SK-N-SH treated with all-trans-retinoic acid at 6 μM for 48 hours (cell line): Measurements from ENCODE around the gene MARCKSL1.

Experiments used
- BACH2 ChIP-seq: fragments of 250-450 bp; sonication (Bioruptor Pico); IDR thresholded peaks from 2 replicates; pipeline ENCODE4 v1.9.0; 2021; ENCODE audit warnings: mild to moderate bottlenecking, borderline replicate concordance
- GLIS3 ChIP-seq: fragments of 250-450 bp; sonication (Bioruptor Pico); IDR thresholded peaks from 2 replicates; pipeline ENCODE4 v1.5.0; 2020; ENCODE audit warnings: mild to moderate bottlenecking, moderate library complexity
- PPARA ChIP-seq: fragments of 250-450 bp; sonication (Bioruptor Pico); IDR thresholded peaks from 2 replicates; pipeline ENCODE4 v1.5.0; 2020; ENCODE audit warnings: mild to moderate bottlenecking, borderline replicate concordance
- RARB ChIP-seq: fragments of 250-450 bp; sonication (Bioruptor Pico); IDR thresholded peaks from 2 replicates; pipeline ENCODE4 v1.8.0; 2021; ENCODE audit warnings: mild to moderate bottlenecking, moderate library complexity
- ZNF70 ChIP-seq: fragments of 450-650 bp; formaldehyde crosslinking; IDR thresholded peaks from 2 replicates; pipeline ENCODE4 v1.5.0; 2020; ENCODE audit warnings: mild to moderate bottlenecking, moderate library complexity
- TF ChIP-seq, protein P1 (sequence below): fragments of 250-450 bp; sonication (Bioruptor Pico); IDR thresholded peaks from 2 replicates; pipeline ENCODE4 v1.8.0; 2020; ENCODE audit warnings: mild to moderate bottlenecking, moderate library complexity, borderline replicate concordance

GRCh38 chr1:32327204-32327603 lies 8.8 kb downstream of the MARCKSL1 start:
- TF ChIP-seq PPARA (CRISPR knock-in tag): no peak
- TF ChIP-seq BACH2 (CRISPR knock-in tag): no peak
- no peak for TF ChIP-seq GLIS3 (CRISPR knock-in tag)
- TF ChIP-seq, protein P1, sequence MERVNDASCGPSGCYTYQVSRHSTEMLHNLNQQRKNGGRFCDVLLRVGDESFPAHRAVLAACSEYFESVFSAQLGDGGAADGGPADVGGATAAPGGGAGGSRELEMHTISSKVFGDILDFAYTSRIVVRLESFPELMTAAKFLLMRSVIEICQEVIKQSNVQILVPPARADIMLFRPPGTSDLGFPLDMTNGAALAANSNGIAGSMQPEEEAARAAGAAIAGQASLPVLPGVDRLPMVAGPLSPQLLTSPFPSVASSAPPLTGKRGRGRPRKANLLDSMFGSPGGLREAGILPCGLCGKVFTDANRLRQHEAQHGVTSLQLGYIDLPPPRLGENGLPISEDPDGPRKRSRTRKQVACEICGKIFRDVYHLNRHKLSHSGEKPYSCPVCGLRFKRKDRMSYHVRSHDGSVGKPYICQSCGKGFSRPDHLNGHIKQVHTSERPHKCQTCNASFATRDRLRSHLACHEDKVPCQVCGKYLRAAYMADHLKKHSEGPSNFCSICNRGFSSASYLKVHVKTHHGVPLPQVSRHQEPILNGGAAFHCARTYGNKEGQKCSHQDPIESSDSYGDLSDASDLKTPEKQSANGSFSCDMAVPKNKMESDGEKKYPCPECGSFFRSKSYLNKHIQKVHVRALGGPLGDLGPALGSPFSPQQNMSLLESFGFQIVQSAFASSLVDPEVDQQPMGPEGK: no peak
- no peak for TF ChIP-seq RARB (CRISPR knock-in tag)
- no peak for TF ChIP-seq ZNF70
